HG03469 (cell line): Measurements from ENCODE around the gene SRSF5.
"Not testable (repeated sequence)": the region's sequence is repeated elsewhere in the genome, so short reads cannot be mapped to it uniquely, and the experiment has no call there.

Experiments
- ATAC-seq: cut with Tn5 transposase; IDR thresholded peaks from one replicate; pipeline ENCODE4 v1.9.1; 2021; ENCODE audit warnings: mild to moderate bottlenecking, moderate library complexity, moderate number of reproducible peaks; ENCODE audit not compliant: unreplicated experiment

Gene SRSF5

DNA sequence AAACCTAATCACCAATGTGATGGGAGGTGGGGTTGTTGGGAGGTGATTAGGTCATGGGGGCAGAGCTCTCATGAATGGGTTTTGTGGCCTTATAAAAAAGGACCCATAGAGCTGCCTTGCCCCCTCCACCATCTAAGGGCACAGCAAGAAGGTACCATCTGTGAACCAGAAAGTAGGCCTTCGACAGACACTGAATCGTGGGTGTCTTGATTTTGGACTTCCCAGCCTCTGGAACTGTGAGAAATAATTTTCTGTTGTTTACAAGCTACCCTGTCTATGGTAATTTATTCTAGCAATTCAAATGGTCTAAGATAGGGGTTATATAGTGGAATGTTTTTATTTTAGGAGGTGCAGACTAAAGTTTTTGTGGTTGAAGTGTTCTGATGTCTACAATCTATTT lies 38.0 kb downstream of the SRSF5 start:
- ATAC-seq, result no peak

DNA sequence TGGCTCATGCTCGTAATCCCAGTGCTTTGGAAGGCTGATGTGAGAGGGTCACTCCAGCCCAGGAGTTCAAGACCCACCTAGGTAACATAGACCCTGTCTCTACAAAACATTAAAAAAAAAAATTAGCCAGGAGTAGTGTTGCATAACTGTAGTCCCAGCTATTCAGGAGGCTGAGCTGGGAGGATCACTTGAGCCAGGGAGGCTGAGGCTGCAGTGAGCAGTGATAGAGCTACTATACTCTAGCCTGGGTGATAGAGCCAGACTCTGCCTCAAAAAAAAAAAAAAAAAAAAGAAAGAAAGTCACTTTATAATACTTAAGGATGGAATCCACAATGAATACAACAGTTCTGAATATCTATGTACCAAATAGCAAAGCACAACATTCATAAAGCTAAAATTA lies 40.2 kb downstream of the SRSF5 start:
- no peak for ATAC-seq

DNA sequence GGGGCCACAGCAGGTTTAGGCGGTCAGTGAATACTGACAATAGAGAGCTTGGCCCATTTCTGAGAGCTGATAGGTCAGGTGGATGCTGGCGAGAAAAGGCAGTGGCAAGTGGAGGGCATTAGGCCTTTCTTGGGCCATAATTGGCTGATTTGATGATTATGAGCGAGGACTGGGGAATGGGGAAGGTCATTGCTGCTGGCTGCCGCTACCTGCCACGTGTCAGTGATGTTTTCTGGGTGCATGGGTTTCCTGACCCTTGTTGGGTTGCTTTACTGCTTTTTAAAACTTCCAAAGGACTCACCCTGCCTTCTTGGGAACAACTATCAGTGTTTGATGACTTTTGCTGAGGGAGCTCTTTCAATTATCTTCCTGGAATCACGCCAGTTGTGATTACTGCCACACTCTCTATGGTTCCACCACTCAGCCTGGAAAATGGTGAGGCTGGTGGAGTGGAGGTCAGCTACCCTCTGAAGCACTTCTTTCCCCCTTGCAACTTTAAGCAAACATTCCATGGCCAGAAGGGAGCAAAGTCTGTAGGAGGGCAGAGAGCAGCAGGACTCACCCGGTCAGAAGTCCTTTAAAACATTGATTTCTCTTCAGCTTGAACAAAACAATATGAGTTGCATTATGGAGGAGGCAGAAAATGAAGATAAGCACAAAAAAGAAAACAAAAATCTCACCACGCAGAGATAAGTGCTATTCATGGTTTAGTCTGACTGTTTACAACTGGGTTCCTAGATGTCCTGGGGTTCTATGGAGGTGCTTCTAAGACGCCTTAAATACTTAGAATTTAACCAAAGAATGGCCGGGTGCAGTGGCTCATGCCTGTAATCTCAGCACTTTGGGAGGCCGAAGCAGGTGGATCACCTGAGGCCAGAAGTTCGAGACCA lies 42.2 kb downstream of the SRSF5 start:
- no peak for ATAC-seq

DNA sequence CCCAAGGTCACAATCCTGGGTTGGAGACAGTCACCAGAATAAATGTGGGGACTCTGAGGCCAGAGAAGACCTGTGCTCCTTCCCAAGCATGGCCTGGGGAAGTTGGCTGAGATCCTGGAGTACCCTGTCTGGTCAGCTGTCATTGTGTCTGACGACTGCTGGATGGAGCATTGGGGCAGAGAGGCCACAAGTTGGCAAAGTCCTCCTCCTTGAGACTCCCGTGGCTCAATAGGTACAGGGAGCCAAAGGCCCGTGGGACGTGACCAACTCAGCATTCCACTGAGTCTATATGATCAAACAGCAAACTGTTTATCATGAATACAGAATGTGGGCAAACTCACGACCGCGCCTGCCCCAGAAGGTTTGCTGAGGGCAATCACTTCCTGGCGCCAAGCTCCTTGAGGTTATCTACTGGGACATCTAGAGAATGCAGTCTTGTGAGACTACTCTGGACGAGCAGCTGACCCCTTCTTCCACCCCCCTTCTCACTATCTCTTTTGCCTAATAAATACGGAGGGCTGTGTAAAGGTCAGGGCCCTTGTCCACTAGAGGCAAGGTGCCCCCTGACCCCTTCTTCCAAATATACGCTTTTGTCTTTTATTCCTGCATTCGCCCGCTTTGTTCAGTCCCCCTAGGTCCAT lies 44.4 kb downstream of the SRSF5 start:
- ATAC-seq, result no peak

DNA sequence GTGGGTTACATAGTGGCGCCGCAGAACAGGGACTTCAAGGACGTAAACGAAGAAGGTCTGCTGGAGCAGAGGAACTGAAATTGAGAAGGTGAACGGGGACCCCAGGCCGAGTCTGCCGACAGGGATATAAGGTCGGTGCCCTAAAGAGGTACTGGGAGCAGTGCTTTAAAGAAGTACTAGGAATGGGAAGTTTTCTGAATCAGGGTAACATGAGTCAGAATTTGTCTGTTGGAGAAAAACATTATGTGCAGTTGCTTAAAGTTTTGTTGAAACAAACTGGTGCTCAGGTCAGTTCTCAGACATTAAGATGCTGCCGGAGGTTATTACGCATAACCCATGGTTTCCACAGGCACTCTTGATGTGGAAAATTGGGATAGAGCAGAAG lies 44.9 kb downstream of the SRSF5 start:
- no peak for ATAC-seq

DNA sequence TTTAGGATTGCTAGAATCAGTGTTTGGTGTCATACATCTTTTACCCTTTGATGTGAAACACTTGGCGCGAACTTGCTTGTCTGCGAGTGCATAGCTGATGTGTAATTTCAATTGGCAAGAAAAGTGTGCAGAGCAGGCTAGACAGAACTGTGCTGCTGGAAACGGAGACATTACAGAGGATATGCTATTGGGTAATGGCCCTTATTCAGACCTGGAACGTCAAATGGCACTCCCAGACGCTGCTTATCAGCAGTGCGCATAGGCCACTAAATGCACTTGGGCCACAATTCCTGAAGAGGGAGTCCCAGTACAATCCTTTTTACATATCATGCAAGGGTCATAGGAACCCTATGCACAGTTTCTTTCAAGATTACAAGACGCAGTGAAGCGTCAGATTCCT lies 45.8 kb downstream of the SRSF5 start:
- no peak for ATAC-seq

DNA sequence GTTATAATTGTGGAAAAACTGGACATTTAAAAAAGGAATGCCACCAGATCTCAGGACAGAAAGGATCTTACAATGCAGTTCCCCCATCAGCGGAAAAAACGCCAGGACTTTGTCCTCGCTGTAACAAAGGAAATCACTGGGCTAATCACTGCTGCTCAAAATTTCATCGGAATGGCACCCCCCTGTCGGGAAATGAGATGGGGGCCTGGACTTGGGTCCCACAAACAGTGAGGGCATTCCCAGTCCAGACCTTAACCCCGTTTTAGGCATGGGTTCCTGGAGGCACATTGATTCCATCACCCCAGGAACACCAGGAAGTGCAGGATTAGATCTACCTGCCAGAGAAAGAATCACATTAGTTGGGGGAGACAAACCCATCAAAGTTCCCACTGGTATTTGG lies 46.4 kb downstream of the SRSF5 start:
- ATAC-seq, result not testable (repeated sequence)

DNA sequence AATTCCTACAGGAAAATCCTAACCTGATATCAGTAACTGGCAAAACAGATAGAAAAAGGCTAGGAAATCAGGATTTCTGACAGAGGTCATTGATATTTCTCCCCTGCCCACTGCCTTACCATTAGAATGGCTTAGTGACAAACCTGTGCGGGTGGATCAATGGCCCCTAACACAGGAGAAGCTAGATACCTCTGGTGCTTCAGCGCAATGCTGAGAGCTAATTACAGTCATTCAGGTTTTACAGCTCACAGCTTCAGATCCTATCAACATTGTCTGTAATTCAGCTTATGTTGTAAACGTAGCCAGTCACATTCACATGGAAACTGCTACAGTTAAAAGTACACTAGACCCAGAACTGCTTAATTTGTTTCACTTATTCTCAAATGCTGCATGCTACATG lies 47.5 kb downstream of the SRSF5 start:
- ATAC-seq, result no peak

DNA sequence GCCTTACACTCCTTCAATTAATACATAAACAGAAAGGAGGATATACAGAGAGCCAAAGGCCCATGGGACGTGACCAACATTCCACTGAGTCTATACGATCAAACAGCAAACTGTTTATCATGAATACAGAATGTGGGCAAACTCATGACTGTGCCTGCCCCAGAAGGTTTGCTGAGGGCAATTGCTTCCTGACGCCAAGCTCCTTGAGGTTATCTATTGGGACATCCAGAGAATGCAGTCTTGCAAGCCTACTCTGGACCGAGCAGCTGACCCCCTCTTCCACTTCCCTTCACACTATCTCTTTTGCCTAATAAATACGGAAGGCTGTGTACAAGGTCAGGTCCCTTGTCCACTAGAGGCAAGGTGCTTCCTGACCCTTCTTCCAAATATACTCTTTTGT lies 48.6 kb downstream of the SRSF5 start:
- ATAC-seq, result no peak

DNA sequence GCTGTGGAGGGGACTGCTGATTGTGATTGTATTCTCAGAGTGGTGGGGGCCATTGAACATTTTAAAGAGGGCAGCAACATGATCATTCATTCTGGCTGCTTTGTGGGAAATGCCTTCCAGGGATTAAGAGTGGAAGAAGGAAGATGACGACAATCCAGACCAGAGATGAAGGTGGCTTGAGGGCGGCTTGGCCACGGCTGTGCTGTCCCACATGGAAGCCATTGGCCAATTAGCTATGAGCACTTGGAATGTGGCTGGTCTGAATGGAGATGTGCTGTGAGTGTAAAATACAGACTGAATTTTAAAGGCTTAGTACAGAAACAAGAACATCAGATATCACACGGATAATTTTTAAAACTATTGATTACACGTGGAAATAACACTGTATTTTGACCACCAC lies 49.3 kb downstream of the SRSF5 start:
- no peak for ATAC-seq

DNA sequence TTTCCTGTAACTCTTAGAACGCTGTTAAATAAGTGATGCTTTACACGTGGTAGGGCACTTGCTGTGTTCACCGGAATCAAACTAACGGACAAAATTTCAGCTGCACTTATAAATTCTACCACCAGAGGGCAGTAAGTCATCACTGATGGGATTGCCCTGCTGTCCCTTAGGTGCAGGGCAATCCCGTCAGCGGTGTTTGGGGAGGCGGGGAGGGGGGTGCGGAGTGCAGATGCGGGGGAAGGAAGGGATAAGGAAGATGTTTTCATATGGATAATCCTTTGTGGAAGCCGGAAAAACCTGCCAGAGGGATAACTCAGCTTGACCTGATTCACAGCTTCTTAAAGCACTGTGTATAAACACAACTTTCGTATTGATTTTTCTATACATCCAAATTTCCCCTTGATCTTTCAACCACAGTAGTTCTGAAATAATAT lies 51.8 kb downstream of the SRSF5 start:
- no peak for ATAC-seq

DNA sequence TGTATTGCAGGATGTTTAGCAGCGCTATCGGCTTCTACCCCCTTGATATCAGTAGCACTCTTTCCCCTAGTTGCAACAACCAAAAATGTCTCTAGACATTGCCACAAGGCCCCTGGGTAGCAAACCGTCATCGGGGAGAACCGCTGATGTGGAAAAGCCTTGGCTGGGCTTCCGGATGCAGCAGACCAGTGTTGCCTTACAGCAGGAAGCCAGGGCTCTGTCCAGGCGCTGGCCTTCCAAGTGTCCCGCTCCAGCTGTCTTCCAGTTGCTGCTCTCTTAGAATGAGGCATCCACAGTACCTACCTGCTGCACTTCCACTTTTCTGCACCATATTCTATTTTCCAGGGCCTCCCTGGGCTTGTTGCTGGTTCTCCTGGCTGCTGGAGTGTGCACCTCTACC lies 52.7 kb downstream of the SRSF5 start:
- no peak for ATAC-seq

DNA sequence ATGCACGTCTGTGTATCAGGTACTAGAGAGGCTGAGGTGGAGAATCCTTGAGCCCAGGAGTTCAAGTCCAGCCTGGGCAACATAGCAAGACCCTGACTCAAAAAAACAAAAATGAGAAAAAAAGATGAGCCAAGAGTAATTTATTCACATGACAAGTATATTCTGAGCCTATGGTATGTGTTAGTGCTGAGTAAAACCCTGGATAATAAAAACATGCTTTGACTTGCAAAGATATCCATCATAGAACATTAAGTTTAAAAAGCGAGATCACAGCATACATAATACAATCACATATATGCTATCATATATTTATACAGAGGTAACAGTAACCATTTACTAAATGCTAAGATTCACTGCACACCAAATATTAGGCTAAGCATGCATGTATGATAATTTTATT lies 54.0 kb downstream of the SRSF5 start:
- no peak for ATAC-seq
